HUDEP-2 (cell line): Measurements from ENCODE around the gene FAM107A.

Experiments used
- DNase-seq, 76 experiments: peaks; one replicate each; lab custom pipeline; 2025; ENCODE audit not compliant: unreplicated experiment in 76 of 76; lab: John Stamatoyannopoulos, UW

Gene FAM107A, protein sequence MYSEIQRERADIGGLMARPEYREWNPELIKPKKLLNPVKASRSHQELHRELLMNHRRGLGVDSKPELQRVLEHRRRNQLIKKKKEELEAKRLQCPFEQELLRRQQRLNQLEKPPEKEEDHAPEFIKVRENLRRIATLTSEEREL

DNA sequence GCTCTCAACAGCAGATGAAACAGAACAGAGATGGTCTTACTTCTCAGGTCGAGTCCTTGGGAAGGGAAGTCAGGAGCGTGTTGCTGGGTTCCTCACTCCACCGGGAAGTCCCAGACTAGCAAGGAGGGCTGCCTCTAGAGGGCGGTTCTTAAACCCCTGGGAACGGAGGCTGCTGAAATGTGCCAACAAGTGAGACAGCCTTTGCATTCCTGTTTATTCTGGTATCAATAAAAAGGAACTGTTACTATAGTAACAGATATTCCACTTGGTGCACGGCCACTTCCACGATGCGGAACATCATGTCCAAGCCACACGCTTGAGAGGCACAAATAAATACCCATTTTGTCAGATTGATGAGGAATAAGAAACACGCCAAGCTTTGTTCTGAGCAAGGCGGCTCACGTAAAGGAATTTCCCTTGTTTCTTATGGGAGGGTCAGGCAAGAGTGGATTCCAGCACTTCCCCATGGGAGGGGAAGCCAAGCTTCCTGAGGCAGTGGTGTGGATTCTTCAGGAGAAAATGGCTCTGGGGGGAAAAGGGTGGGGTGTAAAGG lies at the start of gene FAM107A:
FAM107A (minus strand) TSS at position 123 of the 553 bp plus-strand sequence. CDS start 7,531 bp downstream, outside the sequence.
- no peak for DNase-seq

DNA sequence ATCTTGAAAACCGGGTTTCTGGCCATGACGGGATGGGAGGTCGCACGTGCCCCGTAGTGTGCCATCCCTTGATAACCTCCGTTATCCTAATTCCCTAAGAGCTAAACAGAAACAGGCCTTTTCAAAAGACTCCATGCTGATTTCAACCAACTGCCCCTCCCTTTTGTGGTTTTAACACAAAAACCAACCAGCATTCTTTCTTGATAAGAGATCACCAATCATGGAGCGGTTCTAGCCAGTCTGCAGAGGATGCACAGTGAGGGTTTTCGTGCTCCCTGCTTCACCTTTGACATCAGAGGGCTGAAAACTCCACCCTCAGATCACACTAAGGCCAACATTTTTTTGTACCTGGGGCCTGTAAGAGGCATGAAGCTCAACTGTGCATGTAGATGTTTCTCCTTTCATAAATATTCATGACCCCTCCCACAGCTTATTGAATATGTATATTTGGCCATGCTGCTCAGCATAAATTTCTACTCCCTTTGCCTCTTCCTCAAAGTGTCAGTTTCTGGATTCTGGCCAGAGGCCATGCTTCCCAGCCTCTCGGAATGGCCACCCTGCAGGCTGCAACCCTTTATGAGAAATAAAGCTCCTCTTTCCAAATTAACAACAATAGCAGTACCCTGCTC lies 48.1 kb upstream of the FAM107A start:
- DNase-seq = no peak

DNA sequence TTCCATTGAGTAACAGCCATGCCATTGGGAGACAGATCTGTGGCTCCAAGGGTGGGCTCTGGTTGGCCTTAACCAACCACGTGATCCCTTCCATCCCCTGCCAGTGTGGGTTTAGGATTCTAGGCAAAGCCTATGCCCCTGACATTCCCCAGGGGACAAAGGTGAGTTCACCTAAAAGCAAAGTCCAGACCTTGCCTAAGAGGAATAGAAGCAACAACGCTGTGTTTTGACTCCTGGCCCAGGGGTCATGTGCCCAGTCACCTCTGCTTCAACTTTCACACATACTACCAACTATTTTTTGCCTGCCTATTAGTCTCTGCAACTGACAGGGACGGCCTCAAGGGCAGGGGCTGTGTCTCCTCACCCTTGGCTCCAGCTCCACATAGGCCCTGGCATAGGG lies 47.4 kb upstream of the FAM107A start:
- no peak for DNase-seq

DNA sequence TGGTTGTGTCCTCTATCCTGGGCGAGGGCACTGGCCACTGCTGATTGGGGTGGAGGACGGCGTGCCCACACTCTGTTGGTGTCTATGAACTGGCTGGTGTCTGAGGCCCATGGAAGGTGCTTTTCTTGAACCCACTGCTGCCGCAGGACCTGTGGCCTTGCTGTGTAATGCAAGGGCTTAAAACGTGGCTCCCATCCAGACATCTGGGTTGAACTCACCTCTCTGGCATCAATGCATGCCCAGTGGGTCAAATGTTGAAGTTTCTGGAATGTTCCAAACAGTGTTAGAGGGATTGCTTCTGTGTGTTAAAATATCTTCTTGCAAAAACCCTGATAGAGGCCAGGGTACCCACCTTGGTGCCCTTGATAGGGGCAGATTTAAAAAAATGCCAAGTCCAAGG lies 46.8 kb upstream of the FAM107A start:
- no peak for DNase-seq

DNA sequence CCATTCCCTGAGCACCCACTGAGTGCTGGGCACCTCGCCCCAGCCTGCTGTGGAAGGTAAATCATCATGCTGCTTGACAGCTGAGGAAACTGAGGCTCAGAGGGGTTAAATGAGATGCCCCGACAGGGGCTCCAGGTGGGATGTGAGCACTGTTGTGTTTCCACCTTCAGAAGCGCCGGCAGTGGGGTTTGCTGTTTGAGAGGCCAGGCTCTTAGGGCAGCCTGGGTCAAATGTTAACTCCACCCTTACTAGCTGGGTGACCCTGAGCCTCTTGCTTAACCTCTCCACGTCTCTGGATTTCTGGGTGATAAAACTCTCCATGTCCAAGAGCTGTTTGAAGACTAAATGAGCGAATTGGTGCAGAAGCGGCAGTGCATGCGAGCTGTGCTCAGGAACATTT lies 46.3 kb upstream of the FAM107A start:
- DNase-seq = no peak

DNA sequence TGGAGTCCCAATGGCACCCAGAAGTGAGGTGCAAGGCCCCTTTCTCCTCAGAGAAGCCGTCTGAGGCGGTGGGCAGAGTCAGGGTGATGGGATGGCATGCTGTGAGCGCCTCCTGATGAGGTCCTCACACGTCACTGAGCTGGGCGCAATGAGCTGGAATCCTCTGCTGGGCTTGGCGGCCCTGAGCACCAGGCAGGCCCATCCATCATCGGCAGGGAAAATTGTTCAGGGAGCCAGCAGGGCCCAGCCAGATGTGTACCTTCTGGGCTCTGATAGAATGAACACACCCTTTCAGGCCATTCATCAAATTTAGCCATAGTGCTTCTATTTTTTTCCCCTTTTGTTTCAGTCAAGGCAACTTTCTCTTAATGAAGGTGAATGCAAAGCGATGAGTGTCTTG lies 45.7 kb upstream of the FAM107A start:
- no peak for DNase-seq

DNA sequence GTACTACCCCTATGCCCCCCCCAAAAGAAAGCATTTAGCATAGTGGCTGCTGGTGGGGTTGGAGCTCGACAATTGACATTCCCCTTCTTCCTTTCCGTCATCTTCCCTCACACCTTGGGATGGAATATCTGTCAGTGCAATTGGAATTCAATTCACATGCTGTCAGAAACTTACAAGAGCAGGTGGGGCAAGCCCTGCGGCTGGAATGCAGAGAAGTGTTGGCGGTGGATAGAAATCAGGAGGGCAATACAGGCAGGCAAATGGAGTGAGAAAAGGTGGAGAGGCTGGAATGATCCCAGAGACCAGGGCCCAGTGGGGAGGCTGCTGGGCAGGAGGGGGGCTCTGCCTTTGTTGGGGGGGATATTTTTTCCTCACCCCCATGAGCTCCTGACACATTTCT lies 45.2 kb upstream of the FAM107A start:
- DNase-seq = no peak

DNA sequence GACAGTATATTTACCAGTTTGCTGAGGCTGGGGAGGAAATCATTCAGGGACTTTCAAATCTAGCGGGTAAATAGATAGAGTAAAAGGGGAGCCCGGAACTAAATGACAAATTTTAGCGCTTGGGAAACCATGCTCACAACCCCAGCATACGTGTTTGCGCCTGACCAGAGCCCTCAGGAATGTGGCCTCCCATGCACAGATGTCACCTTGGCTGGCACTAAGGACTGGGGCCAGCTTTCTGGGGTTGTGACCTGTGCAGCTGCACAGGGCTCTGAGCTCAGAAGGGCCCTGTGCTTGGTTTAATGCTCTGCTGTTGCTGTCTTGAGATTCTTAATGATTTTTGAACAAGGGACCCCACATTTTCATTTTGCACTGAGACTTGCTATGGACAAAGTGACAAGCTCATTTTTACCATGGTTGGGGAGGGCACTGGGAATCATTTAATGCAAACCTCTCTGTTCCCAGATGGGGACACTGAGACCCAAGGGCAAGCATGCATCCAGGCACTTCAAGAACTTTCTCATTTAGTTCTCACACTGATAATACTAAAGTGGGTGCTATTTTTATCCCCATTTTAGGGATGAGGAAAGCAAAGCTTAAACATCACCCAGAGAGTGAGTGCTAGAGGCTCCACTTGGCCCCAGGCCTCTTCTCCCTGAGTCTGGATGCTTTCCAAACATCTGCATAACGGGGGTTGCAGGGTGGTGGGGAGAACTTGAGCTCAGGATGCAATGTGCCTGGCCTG lies 44.1 kb upstream of the FAM107A start:
- DNase-seq = no peak

DNA sequence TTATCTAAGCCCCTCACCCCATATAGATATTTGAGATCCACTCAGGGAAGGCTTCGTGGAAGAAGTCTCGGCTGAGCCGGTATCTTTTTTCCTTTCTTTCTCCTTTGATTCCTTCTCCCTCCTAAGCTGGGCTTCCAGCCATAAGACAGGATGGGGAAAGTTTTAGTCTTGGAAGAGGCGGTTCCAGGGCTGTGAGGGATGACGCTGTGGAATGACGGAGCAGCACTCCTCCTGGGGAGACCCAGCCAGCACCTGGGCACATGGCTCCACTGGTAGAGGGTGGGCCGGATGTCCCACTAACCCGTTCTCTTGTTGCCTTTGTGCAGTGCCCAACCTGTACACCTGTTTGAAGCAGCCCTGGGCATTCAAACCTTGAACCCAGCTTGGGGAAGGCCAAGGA lies 43.2 kb upstream of the FAM107A start:
- DNase-seq = no peak

DNA sequence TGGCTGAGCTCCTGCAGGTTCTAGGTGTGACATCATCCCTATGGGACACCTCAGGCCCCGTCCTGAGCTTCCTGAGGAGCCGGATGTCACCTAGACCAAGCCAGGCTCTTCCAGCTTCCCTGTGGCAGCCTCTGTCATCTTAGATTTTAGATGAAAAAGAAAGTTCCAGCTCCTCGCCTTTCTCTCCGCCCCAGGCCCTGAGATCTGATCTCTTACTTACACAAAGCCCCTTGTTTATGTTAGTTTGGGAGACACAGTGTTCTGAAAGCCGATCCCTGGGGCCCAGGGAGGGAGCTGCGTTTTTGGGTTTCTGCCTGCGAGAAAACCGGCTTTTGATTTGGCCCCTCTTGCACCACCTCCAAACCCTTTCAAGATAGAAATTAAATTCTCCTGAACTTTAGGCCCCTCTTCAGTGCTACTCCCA lies 40.2 kb upstream of the FAM107A start:
- DNase-seq = no peak

DNA sequence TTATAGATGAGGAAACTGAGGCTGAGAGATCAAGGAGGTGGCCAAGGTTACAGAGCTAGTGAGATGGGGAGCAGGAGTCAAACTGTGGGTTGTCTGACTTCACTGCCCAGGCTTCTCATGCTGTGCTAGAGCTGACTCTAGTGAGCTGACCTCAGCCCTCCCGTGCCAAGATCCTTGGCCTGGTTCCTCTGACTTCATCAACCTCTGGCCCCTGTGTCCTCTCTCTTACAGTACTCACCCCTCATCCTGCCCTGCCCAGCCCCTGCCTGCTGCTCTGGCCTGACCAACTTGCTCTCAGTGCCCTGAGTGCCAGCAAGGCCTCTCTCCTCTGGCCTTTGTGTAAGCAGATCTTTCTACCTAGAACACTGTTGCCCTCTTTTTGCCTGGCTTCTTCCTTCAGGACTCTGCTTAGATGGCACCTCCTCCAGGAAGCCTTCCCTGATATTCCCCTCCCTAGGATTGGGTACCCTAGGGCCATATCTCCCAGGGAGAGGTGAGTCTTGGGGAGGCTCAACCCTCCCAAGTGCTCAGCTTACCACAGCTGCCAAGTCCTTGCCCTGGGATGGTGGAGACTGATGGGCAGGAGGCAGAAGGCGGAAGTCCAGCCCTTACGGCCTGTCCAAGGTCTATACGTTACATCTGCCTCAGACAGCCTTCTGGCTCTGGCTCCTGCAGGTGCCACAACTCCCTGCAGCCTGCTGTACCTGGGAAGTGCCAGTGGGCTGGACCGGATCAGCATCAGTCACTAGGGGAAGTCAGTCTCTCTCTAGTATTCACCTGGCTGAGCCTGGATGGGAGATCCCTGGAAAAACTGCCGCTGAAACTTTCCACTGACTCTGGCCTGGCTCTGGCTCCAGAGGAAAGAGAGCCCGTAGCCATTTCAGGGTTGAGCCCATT lies 36.3 kb upstream of the FAM107A start:
- no peak for DNase-seq

DNA sequence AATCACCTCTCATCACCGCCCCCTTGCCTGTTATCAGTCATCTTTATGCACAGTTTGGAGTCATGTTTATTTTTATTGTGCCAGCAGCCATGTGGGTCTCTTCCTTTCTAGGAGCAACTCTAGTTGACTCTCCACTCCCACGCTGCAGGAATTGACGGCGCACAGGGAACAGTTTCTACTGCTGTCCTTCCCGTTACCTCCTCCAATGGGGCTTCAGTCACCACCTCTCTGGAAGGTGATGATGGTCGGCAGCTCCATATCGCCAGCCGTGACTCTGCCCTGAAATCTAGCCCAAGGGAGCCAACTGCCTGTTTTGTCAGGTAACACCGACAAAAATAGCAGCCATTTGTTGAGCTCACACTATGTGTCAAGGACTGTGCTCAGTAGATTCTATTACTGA lies 35.6 kb upstream of the FAM107A start:
- DNase-seq = no peak

DNA sequence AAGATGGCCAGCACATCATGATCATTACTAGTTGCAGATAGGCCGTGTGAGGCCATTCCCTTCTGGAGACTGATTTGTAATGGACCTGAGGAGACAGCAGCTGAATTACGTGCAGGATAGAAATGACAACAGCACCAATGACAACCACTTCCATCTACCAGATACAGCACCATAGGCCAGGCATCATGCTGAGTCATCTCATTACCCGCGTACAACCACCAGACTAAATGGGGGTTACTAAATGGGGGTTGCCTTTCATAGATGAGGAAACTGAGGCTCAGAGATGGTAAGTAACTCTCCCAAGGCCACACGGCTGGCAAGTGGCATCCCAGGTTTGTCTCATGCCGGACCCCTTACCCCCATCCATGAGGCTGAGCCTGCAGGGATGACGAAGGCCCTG lies 32.8 kb upstream of the FAM107A start:
- DNase-seq = no peak

DNA sequence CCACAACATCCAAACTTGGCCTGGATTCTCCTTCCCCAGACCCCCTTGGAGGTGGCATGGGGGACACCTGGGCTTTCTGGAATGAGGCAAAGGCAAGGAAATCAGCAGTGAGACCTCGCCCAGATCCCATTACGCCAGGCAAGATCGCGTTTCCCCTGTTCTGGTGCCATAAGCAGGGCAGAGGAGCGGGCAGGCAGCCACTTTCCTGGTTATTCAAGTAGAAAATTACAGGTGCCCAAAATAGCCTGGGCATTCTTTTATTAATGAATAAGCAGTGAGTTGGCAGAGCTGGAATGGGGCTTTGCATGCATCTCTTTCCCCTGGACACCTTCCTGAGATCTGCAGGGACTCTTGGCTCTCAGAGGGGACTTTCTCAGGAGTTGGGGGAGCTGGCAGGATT lies 31.5 kb upstream of the FAM107A start:
- no peak for DNase-seq

DNA sequence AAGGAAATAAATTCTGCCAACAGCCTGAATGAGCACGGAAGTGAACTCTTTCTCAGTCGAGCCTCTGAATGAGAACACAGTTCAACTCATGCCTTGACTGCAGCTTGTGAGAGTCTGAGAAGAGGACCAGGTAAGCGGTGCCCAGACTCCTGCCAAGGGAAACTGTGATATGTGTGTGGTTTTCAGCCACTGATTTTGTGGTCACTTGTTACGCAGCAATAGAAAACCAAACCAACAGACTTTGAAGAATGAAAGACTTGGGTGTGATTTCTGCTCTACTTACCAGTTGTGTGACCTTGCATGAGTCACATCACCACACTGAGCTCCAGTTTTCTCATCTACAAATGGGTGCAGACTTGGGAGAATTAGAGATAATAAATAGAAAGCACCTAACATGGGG lies 30.6 kb upstream of the FAM107A start:
- no peak for DNase-seq

DNA sequence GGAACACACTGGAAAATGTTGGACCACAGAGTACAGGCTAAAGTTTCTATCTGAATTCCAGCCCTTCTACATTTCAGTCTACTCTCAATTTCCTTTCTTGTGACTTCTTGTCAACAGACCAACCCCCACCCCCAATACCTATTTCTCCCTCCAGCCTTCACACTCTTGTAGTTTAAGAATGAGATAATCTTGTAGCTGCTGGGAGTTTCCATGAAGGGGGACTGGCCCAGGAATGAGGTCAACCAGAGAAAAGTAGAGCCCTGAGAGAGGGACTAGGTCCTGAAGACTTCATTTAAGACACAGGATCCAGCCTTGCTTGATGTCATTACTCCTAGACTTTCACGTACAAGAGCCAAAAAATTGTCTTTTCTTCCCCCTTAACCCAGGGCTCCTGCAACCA lies 29.5 kb upstream of the FAM107A start:
- DNase-seq = no peak

DNA sequence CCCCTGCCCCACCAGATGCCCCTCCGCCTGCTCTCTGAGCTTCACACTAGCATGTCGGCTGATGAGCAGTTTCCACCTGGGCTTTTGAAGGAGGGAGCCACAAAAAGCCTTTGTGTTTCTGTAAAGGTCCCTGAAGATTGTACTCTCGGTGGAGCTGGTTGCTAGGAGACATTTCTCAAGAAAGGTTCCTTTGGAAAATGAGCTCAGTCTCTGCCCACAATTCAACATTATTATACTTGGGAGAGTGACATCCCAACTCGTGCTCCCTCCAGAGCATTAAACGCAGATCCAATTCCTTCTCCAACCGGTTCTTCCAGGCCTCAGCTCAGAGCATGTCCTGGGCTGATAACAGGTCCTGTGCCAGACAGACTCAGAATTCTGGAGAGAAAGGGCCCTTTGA lies 26.8 kb upstream of the FAM107A start:
- DNase-seq = no peak

DNA sequence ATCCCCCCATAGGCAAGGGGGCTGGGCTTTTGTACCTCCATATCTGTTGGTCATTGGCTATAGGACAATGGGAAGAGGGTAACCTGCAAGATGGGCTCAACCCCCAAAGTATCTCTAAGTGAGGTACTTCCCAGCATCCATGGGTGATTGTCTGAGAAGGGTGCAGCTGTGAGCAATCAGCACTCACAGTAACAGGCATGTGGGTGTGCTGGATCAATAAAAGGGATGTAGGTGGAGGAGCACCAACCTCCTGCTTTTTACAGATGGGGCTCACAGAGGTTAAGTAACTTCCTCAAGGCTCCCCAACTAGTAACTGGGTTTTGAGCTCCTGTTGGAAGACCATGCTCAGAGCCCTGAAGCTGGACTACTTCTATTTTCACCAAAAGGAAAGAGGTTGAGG lies 26.4 kb upstream of the FAM107A start:
- no peak for DNase-seq

DNA sequence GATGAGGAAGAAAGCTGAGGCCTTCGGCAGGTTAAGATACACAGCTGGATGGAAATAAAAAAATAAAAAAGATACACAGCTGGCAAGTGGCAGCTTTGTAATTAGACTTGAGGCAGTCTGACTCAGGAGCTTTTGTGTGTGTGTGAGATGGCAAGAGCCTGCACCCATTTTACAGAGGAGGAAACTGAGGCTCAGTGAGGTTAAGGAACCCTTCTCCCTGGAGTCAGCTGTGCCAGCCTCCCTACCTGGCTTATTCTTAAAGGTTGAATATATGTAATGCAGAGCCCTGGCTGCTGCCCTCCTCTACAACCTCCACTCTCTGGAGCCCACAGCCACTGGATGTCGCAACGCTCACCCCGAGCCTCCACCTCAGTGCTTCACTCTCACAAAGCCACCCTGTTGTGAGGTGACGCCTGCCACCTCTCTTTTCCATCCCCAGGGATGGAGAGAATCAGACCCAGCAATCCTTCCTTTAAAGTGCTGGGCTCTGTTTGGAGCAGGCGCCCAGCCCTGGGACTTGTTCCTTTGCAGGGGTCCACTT lies 20.6 kb upstream of the FAM107A start:
- no peak for DNase-seq

DNA sequence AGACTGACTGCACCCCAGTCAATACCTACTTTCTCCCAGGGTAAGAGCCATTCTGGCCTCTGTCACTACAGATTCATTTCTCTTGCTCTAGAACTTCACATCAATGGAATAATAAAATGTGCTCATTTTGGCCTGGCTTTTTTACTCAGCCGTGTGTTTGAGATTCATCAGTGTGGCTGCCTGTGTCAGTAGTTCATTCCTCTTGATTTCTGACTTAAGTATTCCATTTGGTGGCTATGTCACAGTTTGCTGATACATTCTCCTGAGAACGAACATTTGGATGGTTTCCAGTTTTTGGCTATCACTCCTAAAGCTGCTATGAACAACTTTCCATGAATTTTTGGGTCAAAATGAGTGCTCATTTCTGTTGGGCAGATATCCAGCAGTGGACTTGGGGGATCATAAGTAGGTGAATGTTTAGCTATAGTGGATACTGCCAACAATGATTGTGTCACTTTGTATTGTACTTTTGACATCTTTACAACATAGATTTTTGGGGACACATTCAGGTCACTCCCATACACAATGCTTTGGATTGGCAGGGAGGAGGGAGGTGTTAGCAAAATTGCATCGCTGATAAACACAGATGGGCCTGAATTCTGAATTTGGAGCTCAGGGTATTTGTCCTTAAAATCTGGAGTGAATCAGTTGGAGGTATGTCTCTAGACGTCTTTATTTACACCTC lies 19.8 kb upstream of the FAM107A start:
- no peak for DNase-seq
